Superior temporal gyrus (tissue), 1 donor: ENCODE data around the gene ST3GAL4.
A peak's percentile ranks its signal among the peaks of the same experiment; 100 is the strongest.

ENCODE experiments used
- DNase-seq: peaks from one replicate; pipeline ENCODE4 v3.0.0-alpha.2; 2016; ENCODE audit errors: extremely low spot score

The ST3GAL4 gene

DNA sequence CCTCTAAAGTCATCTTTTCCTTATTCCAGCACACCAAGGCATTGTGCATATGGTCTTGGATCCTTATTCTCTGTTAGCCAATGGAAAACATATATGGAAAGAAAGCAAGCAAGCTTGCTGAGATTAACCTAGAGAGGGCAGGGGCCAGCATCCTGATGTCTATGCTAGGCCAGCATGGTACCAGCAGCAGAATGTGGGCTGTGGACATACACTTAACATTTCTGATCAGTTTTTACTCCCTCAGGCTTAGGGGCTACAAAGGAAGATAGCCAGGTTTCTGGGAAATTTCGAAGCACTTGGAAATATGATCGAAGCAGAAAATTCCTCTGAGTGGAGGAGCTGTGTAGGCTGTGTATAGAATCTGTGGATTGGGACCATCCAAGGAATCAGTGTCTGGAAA lies 67.0 kb downstream of the ST3GAL4 start:
- no peak for DNase-seq

- DNase-seq = no peak
Observed at GRCh38 chr11:126423154-126423553, 67.7 kb downstream of the ST3GAL4 start.

GRCh38 chr11:126423743-126424142 lies 68.3 kb downstream of the ST3GAL4 start:
- no peak for DNase-seq

GRCh38 chr11:126424471-126425039 lies 69.1 kb downstream of the ST3GAL4 start:
- no peak for DNase-seq

- DNase-seq = no peak
Observed at GRCh38 chr11:126426106-126426505, 70.6 kb downstream of the ST3GAL4 start.

- DNase-seq = peak; percentile 49
Observed at GRCh38 chr11:126426820-126427749, 71.6 kb downstream of the ST3GAL4 start.

- DNase-seq = no peak
Observed at GRCh38 chr11:126430581-126431335, 75.3 kb downstream of the ST3GAL4 start.

DNA sequence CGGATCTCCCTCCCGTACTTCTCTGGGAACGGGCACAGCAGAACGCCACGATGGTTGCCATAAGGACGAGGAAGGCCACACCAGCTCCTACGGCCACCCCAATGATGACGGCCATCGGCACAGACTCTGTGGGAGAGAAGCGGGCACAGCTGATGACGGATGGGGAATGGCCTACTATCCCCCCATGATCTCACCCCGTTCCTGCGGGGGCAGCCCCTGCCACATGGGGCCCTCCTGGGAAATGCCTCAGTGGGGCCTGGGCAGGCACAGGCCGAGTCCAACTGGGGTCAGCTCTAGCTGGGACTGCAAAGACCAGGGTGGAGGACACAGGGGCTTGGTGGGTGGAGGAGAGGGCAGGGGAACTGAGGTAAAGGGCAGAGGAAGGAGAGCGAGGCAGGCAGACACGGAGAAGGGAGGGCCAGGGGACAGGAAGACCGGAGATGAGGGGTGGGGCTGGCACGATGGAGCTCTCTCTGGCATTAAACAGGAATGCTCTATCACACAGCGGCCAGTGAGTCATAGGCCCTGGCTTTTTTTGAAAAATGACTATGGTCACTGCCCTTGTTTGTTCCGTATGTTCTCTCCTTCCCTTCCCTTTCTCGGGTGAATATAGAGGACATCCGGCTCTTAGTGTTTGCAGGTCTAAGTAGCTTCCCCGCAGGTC lies 76.0 kb downstream of the ST3GAL4 start:
- no peak for DNase-seq

DNA sequence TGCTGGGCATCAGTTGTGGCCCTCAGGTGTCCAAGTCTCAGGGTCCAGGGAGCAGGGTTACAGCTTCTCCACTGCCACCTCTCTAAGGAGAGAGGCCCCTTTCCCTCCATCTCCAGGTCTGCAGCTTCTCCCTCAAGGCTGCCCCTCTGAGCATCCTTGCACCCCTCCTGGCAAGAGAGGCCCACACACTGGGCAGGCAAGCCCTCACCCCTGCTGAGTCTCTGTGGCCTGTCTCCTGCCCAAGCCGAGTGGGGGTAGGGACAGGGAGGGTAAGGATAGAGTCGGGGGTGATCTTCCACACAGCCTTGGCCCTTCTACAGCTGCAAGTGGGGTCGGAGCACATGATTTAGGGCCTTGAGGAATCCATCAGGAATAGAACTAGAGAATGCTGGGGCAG lies 76.6 kb downstream of the ST3GAL4 start:
- DNase-seq = no peak

- no peak for DNase-seq
Observed at GRCh38 chr11:126432525-126432924, 77.0 kb downstream of the ST3GAL4 start.

- DNase-seq = no peak
Observed at GRCh38 chr11:126433244-126433846, 77.9 kb downstream of the ST3GAL4 start.

GRCh38 chr11:126433989-126434949 lies 78.8 kb downstream of the ST3GAL4 start:
- DNase-seq = no peak

GRCh38 chr11:126434950-126435335 lies 79.5 kb downstream of the ST3GAL4 start:
- no peak for DNase-seq

- no peak for DNase-seq
Observed at GRCh38 chr11:126436209-126436755, 80.8 kb downstream of the ST3GAL4 start.

- DNase-seq = no peak
Observed at GRCh38 chr11:126437731-126438130, 82.2 kb downstream of the ST3GAL4 start.

DNA sequence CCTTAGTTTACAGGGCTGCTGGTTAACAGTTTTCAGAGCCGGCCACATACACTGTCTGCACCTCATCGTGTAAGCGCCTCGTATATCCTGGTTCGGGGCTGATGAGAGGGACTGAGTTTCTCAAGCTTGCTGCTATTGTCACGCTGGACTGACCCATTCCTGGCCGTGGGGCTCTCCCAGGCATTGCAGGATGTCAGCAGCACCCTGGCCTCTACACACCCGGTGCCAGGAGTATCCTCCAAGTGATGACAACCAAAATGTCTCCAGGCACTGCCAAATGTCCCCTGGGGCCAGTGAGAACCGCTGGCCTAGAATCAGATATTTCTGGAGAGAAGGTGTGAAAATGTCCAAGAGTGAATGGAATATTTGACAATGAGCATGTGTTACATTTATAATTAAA lies 82.8 kb downstream of the ST3GAL4 start:
- DNase-seq = no peak

DNA sequence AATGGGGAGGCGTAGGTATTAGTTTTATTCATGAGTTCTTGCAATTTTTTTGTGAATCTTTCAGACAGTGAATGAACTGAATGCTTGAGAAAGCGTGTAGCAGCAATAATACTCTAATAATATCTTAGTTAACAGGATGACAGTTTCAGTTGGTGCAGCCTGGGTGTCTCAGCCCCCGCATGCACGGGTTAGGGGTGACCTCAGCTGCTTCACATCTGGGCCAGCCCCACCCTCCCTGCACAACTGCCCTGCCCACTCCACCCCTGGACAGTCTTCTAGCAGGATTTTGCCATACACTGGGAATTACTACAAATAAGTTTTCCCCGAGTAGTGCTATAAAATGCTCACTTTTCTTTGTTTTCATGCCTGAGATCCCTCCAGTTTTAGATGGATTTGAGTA lies 83.2 kb downstream of the ST3GAL4 start:
- no peak for DNase-seq

DNA sequence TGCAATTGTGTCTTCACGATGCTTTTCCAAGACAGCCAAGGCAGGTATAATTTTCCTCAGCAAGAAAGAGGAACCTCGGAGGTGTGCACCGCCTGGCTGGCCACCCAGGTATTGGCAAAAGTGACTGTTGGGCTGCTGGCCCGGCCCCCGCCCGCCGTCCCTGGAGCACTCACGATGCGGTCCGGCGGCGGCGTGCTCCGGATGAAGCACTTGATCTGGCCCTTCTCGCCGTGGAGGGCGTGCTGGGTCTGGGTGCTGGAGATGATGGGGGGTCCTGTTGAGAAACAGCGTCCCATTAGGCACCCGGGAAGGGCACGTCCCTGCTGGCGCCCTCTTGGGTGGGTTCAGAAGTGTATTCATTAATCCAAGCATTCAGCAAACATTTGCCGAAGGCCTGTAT lies 84.8 kb downstream of the ST3GAL4 start:
- DNase-seq = no peak

DNA sequence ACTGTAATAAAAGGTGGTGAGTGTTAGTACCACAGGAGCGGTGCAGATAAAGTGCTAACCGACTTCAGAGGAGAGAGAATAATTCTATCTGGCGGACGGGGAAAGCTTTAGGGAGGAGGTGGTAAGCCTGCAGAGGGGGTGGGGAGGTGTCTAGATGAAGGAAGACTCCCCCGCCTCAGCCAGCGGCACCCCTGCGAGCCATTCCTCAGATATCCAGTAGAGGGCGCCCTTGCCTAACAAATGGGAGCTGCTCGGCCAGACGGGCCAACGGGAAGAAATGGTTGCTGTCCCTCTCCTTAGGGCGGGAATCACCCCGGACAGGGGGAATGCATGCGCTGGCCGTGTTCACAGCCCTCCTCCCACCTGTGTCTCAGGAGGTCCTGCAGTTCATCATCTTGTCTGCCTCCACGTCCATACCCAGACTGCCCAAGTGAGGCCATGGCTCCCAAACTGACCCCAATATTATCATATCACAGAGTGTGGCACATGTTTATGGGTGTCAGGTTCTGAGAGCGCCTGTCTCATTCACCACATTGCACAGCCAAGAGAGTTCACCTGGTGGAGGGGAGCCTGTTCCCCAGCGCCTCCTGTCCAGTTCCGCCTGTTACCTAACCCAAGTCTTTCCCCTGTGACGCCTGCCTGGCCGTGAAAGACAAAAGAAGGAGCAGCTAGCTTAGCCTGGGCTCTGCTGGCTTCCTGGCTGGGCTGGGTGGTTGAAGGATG lies 85.5 kb downstream of the ST3GAL4 start:
- peak; percentile 87 for DNase-seq
